SKM-1 treated with dmso at 0.1 percent for 144 hours (cell line): ENCODE results near the gene NFYC.
"Not testable (repeated sequence)": the region's sequence is repeated elsewhere in the genome, so short reads cannot be mapped to it uniquely, and the experiment has no call there.

ENCODE experiments used
- DNase-seq: peaks from one replicate; lab custom pipeline; 2025; ENCODE audit not compliant: unreplicated experiment; lab: John Stamatoyannopoulos, UW

NFYC gene

DNA sequence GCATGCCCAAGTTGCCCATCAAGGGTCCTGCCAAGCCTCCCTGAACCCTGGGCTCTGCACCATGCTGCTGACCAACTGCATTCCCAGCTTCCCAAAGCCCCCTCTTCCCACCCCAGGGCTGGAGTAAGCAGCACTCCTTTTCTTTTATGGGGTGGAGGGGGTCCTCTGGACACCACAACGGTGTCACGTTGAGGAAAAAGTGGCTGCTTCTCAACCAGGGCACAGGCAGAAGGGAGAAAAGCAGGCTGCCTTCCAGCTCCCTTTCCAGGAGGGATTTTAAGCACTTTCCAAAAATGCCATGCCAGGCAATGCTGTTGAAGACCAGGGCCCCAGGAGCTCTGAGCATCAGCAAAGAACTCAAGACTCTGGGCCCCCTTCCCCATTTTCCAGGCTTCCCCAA lies 26.7 kb upstream of the NFYC start:
- no peak for DNase-seq

- peak; percentile 54 for DNase-seq
Measured at GRCh38 chr1:40665335-40666171, 26.0 kb upstream of the NFYC start, which contains the start of gene RIMS3. Gene RIMS3, minus strand, starts transcription at chr1:40665682. Its CDS starts 23,757 bp downstream, at chr1:40641925.

GRCh38 chr1:40668769-40669525 lies 22.6 kb upstream of the NFYC start:
- DNase-seq: peak; percentile 73

DNA sequence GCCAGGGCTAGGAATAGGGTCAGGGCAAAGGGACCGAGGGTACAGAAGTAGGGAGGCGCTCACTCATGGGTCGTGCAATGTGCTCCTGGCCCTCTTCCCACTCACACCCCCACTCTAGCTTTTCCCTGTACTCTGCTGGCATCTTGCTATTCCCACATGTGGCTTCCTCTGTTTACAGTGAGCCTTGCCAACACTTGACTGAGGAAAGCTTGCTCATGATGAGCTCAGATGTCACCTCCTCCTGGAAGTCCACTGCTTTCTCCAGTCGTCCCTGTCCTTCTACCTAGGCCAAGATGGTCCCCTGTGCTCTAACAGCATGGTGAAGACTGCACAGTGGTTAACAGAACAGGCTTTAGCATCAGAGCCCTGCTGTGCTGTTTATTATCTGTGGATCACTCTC lies 18.1 kb upstream of the NFYC start:
- DNase-seq: no peak

DNA sequence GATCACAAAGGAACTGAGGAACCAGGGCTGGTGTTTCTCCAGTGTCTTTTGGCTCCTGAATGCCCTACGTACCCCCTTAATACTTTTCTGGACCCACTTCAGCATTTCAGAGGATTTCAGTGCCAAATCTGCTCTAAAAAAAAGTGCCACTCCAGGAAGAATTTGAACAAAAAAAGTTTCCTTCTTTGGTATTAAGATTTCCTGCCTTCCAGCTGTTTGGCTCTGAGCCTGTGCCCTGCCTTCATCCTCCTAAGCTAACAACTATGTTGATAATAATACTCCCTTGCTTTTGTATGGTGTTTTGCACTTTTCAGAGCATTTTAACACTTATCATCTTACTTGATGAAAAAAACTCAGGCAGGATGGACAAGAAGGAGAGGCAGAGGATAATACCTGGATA lies 15.0 kb upstream of the NFYC start:
- no peak for DNase-seq

GRCh38 chr1:40679165-40679953 lies 12.1 kb upstream of the NFYC start:
- DNase-seq: no peak

DNA sequence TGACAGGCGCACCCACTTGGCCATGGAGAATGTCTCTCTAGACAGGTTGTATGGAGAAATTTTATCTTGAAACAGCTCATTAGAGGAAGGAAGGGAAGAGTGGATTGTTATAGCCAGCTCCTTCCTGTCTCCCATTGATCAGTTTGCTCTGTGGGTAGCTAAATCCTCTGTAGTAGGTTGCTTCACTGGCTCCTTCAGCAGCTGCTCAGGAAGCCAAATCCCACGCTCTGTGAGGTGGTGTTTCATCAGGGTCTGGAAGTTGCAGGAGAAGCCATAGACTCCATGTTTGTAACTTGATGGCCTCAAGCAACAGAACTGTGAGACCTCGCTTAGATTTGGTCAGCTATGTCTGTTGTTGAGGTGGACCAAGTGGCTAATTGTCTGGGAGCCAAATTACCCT lies 6.8 kb upstream of the NFYC start:
- DNase-seq: no peak

DNA sequence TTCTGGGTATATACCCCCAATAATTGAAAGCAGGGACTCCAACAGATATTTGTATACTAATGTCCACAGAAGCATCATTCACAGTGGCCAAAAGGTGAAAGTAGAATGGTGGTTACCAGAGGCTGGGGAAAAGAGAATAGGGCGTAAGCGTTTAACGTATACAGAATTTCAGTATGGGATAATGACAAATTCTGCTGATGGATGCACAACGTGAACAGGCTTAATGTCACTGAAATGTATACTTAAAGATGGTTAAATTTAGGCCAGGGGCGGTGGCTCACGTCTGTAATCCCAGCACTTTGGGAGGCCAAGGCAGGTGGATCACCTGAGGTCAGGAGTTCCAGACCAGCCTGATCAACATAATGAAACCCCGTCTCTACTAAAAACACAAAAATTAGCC lies 4.4 kb upstream of the NFYC start:
- no peak for DNase-seq

- no peak for DNase-seq
Measured at GRCh38 chr1:40687661-40688060, 3.8 kb upstream of the NFYC start.

- DNase-seq: no peak
Measured at GRCh38 chr1:40689737-40690136, 1.8 kb upstream of the NFYC start.

DNA sequence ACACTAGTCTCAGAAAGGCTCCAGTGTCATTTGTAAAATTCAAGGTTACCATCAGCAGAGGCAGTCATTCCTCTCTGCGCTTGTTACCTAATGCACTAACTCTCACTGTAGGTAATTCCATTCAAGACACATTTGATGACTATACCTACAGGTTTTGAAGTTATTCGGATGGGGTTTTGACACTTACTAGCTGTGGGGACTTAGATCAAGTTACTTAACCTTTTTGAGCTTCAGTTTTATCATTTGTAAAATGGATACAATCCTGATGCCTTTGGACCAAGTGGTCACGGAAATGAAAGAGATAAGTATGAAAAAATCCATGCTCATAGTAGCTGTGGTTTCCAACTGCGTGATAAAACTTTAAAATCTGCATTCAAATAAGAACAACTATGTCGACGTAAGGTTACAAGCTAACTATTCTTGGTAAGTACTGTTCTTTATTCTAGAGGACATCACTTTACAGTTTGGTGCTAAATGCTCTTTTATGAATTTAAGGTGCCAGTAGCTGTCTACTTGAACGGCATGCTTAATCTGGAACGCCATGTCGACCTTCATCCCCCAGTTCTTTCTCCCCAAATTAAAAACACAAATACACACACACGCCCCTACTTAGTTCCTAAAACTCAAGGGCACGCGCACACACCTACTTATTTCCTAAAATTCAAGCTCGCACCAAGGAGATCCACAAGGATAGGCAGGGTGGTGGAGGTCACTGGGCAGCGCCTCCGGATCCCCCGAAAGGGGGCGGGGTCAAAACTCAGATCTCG lies 550 bp upstream of the NFYC start:
- no peak for DNase-seq

- DNase-seq: no peak
Measured at GRCh38 chr1:40692429-40692895, 958 bp downstream of the NFYC start.

GRCh38 chr1:40693425-40693824 lies 1.9 kb downstream of the NFYC start:
- no peak for DNase-seq

GRCh38 chr1:40694353-40694874 lies 2.9 kb downstream of the NFYC start:
- DNase-seq: no peak

DNA sequence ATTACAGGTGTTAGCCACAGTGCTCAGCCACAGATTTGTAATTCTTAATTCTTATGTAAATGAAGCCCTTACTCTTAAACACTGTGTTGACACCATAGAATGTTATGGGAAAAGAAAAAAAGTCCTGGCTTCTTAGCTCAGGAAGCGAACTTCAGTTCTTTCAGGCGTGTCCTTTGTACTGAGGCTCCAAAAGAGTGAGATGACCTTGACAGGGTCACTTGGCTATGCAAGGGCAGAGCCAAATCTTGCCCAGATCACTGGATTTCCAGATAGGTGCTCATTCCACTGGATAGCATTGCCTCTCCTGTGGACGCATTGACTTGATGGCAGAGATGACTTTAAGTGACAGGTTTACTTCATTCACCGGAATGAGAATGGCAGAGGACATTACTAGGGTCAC lies 4.8 kb downstream of the NFYC start:
- no peak for DNase-seq

GRCh38 chr1:40697436-40697835 lies 5.9 kb downstream of the NFYC start:
- DNase-seq: no peak

- DNase-seq: no peak
Measured at GRCh38 chr1:40699787-40700186, 8.3 kb downstream of the NFYC start.

DNA sequence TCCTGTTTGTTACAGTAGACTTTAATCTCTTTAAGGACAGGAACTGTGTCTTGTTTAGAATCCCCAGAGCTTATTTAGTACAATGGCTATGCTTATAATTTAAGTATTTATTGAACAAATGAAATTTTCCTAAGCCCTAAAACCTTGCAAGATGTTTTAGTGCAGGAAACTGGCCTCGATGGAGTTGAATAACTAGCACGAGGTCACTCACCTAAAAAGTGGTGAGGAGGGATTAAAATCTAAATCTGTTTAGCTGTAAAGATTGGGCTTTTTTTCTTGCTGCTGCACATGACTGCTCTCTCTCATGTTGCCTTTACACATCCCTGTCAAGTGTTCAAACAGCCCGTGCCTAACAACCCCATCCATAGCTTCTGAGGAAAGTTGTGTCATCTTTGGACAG lies 10.2 kb downstream of the NFYC start:
- no peak for DNase-seq

DNA sequence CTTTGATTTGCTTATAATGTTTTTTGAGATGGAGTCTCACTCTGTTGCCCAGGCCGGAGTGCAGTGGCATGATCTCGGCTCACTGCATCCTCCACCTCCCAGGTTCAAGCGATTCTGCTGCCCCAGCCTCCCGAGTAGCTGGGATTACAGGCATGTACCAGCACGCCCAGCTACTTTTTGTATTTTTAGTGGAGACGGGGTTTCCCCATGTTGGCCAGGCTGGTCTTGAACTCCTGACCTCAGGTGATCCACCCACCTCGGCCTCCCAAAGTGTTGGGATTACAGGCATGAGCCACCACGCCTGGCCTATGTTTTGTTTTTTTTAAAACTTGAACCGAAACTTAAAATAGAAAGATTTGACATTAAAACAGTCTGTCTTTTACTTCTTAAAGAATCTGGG lies 11.3 kb downstream of the NFYC start:
- not testable (repeated sequence) for DNase-seq

DNA sequence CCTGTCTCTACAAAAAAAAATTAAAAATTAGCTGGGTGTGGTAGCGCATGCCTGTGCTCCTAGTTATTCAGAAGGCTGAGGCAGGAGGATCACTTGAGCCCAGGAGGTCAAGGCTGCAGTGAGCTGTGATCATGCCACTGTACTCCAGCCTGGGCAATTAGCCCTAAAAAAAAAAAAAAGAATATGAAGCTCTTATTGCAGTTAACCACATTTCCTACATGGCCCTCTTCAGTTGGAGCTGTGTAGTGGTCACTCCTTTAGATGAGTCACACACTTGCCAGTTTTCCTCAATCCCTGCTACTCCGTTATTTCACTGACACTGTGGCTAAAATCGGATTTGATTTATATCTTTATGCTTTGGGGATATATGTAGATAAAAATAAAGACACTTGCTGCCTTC lies 11.8 kb downstream of the NFYC start:
- no peak for DNase-seq
